Measurements from ENCODE around the gene ROBO1.
"Not testable (repeated sequence)": the region's sequence is repeated elsewhere in the genome, so short reads cannot be mapped to it uniquely, and the experiment has no call there.

Gene ROBO1

DNA sequence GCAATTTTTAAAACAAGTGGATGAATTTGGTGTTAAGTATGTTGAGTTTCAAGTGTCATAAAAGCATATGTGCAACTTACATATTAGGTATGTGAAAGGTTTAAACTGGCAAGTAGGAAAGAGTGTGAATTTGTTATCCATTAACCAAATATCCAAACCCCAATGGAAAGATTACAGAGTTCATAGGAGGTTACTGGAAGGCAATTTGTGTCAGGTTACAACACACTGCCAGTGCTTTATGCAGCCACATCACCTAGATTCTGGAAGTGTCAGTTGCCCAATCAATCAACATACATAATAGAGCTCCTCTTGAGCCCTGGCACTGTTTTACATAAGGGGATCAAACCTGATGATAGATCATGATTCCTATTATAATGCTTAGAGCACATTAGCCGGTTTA lies 261.0 kb downstream of the ROBO1 start:
- DNase-seq (ENCODE audit: low read depth), result no peak
- no peak overlapping the region for H3K4me3 ChIP-seq (ENCODE audit: low read depth, low read length)
- no peak for TF ChIP-seq CTCF (conservative IDR thresholded peaks at IDR 0.05; ENCODE audit: low read depth, low read length)

GRCh38 chr3:79502216-79502681 lies 265.5 kb downstream of the ROBO1 start:
- DNase-seq (ENCODE audit: low read depth); H3K4me3 ChIP-seq (ENCODE audit: low read depth, low read length): not testable (repeated sequence)

DNA sequence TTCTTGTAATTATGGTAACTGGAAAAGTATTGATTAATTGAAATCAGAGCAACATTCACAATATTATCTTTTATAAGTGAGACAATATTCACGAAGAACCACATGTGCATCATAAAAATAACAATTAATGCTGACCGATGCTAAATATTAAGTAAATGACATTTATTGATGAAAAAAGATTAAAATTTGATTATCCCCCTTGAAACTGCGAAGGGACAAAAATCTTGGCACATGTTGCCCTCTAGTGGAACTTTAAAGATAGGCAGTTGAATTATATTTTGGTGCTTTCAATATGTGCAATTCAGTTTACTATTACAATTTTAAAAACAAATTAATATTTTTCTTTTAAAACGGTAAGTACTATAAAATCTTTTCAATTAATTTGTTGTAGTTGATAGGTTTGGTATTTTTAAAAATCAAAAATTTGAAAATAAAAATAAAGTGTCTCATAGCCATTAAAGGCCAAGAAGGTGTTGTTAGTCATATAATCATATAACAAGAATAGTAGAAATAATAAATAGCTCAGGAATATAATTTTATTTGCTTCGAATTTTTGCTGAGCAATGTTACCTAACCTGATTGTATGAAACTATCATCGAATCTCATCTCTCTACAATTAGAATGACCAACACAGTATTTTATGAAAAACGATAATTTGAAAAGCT lies 270.2 kb downstream of the ROBO1 start:
- TF ChIP-seq CTCF (conservative IDR thresholded peaks at IDR 0.05; ENCODE audit: low read depth, low read length), result peak; percentile 70
- H3K4me3 ChIP-seq (ENCODE audit: low read depth, low read length), result no peak overlapping the region
- DNase-seq (ENCODE audit: low read depth), result peak; percentile 58

DNA sequence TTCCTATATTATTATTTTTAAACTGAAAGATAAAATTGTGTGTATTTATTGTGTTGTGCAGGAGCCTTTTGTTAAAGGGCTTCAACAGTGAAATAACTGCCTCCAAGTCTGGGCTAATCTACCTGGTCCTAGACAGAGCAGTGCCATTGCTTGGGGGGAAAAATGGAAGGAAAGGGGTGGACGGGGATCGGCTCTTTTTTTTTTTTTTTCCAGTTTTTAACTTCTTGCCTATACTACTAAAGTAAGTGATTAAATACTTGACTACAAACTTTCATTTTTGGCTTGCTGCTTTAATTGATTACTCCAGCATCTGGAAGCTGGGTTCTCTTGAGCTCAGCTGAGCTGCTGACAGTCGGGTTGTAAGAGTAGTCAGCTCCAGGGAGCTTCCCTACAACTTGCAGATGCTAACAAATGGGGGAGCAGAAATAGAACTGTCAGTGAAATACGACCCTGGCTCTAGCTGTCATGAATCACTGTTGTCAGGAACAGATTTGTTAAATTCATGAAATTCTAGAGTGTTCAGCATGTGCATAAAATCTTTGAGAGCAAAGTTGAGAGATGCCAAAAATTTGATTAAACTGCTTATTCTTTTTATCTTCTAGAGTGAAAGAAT lies 276.7 kb downstream of the ROBO1 start:
- no peak for TF ChIP-seq CTCF (conservative IDR thresholded peaks at IDR 0.05; ENCODE audit: low read depth, low read length)
- no peak overlapping the region for H3K4me3 ChIP-seq (ENCODE audit: low read depth, low read length)
- DNase-seq (ENCODE audit: low read depth), result peak; percentile 74

DNA sequence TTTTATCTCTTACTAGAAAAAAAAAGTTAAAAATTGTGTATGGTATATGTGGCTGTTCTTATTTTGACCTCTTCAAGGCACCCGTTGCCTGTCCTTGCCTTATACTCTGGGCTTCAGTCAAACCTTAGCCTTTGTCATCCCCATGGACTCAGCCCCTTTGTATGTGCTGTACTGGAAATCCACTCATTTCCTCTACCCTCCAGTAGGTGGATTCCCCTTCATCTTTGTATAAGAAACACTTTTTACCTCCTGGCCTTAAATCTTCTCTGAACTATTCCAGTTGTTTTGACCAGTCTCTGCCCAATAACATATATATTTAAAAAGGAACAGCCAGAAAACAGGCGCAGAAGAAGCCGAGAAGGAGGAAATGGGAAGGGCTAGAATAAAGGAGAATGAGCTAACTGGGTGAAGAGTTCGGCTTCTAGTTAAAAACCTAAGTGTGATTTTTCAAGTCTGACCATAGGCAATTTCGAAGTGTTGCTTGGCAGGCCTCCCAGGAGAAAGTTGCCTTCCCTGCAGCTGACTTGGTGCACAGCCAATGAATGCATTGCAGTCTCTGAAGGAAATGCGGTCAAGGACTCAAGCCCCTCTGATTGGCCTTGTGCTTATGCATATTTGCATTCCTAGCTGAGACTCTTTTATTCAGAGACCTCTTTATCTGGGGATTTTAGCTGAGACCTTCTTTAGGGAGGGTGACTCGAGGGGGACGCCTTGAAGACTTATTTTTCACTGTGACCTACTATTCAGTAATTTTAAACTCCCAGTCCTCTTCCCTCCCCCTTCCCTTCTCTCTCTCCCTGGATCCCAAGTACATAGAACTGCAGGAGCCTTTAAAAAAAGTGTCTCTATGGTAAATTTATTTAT lies 277.4 kb downstream of the ROBO1 start:
- peak; percentile 97 for DNase-seq (ENCODE audit: low read depth)
- peak overlapping the region; percentile 12 for H3K4me3 ChIP-seq (ENCODE audit: low read depth, low read length)
- peak; percentile 49 for TF ChIP-seq CTCF (conservative IDR thresholded peaks at IDR 0.05; ENCODE audit: low read depth, low read length)

DNA sequence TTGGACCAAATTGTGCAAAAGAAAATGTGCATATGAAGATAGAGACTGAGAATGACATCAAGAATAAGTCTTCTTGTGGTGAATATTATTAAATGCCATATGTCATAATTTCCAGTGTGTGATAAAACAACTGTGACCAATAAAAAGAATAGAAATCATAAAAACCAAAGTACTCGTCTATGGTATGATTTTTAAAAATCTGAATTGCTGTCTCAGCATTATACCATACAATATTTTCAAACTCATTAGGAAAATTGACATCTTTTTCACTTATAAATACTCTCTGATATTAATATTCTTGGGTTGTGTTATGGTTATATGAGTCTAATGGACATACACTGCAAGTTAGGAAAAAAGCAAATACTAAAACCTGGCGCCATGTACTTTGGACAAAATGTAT lies 279.4 kb downstream of the ROBO1 start:
- no peak for DNase-seq (ENCODE audit: low read depth)
- no peak for TF ChIP-seq CTCF (conservative IDR thresholded peaks at IDR 0.05; ENCODE audit: low read depth, low read length)
- no peak overlapping the region for H3K4me3 ChIP-seq (ENCODE audit: low read depth, low read length)

DNA sequence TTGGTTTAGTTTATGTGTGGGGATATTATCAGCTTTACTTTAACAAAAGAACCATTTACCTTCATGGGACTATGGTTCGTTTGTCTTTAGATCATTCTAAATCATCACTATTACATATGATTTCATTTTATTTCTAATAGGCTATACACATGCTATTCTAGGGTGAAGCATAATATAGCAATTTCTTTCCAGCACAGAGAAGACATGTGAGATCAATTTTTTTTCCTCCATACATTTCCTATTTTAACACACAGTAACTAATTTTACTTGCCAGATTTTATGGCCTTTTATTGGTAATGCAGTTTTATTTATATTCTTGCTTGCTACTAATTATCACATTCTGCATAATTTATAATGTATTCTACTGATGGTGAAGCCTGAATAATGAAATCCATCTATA lies 287.1 kb downstream of the ROBO1 start:
- no peak for TF ChIP-seq CTCF (conservative IDR thresholded peaks at IDR 0.05; ENCODE audit: low read depth, low read length)
- DNase-seq (ENCODE audit: low read depth), result no peak
- no peak overlapping the region for H3K4me3 ChIP-seq (ENCODE audit: low read depth, low read length)
